HuH-7 (cell line): ENCODE results near the gene STRA8.

Experiments used
- DNase-seq: peaks from one replicate; pipeline ENCODE4 v3.0.0; 2011; ENCODE audit warnings: low spot score

Gene STRA8

GRCh38 chr7:135239263-135239662 is 5.6 kb downstream of the STRA8 start:
- DNase-seq = no peak

GRCh38 chr7:135240441-135240840 is 6.8 kb downstream of the STRA8 start:
- DNase-seq = no peak

- no peak for DNase-seq
These were observed 8.6 kb downstream of the STRA8 start for GRCh38 chr7:135242096-135242684.

- no peak for DNase-seq
These were observed 11.9 kb downstream of the STRA8 start for GRCh38 chr7:135245226-135246190.

GRCh38 chr7:135246191-135246825 is 12.7 kb downstream of the STRA8 start:
- DNase-seq = no peak

- DNase-seq = no peak
These were observed 14.3 kb downstream of the STRA8 start for GRCh38 chr7:135247746-135248471.

GRCh38 chr7:135248546-135248945 is 14.9 kb downstream of the STRA8 start:
- DNase-seq = no peak

GRCh38 chr7:135251496-135252391 is 18.1 kb downstream of the STRA8 start:
- DNase-seq = no peak

GRCh38 chr7:135253851-135254771 is 20.5 kb downstream of the STRA8 start:
- no peak for DNase-seq

GRCh38 chr7:135257790-135258189 is 24.2 kb downstream of the STRA8 start:
- no peak for DNase-seq

- no peak for DNase-seq
These were observed 24.9 kb downstream of the STRA8 start for GRCh38 chr7:135258585-135258984.

- no peak for DNase-seq
These were observed 26.1 kb downstream of the STRA8 start for GRCh38 chr7:135259702-135260101.

- DNase-seq = no peak
These were observed 26.8 kb downstream of the STRA8 start for GRCh38 chr7:135260470-135260869.

- no peak for DNase-seq
These were observed 27.5 kb downstream of the STRA8 start for GRCh38 chr7:135260930-135261721.

- no peak for DNase-seq
These were observed 29.1 kb downstream of the STRA8 start for GRCh38 chr7:135262623-135263320.

GRCh38 chr7:135263321-135263970 is 29.8 kb downstream of the STRA8 start:
- DNase-seq = no peak

- no peak for DNase-seq
These were observed 32.0 kb downstream of the STRA8 start for GRCh38 chr7:135265637-135266036.

- no peak for DNase-seq
These were observed 36.3 kb downstream of the STRA8 start for GRCh38 chr7:135269921-135270320.
